OCI-LY1 (cell line): Measurements from ENCODE around the gene S100A4.

Experiments
- CTCF ChIP-seq: fragments of 200-600 bp; sonication (generic), shearing (Covaris generic); IDR thresholded peaks from 2 replicates; pipeline ENCODE4 v1.5.1; 2017; ENCODE audit warnings: mild to moderate bottlenecking, antibody characterized with exemption, low read length, moderate library complexity, mixed read lengths
- EZH2 ChIP-seq: fragments of 200-600 bp; sonication (generic), shearing (Covaris generic); IDR thresholded peaks from 2 replicates; pipeline ENCODE4 v1.8.0; 2017; ENCODE audit warnings: borderline replicate concordance, mixed run types, mild to moderate bottlenecking, antibody characterized with exemption, low read length, moderate library complexity, mixed read lengths

- TF ChIP-seq CTCF (no peak), EZH2 (no peak)
Measured at GRCh38 chr1:153585006-153585405, 39.4 kb upstream of the S100A4 start.
